MCF 10A (cell line): ENCODE data around the gene CDH15. TPM values are rescaled to one million over a fixed set of nuclear protein-coding genes. Genes with fewer than 3 reads are reported as not detected.

Experiments used
- BruUV-seq: library from RNA; stranded (reverse); fragments of 400-500 nt; replicated peaks from 2 replicates; lab custom pipeline; 2021; lab: Mats Ljungman, UMichigan
- CTCF ChIA-PET: fragments of 300-600 bp; sonication (Branson Sonifier 250); formaldehyde crosslinking; extraction: SDS; loops from one replicate; lab custom pipeline; 2021; ENCODE audit warnings: antibody characterized with exemption, inconsistent platforms; lab: Yijun Ruan, JAX
- POLR2A ChIA-PET: fragments of 300-600, 350-650 bp; sonication (Branson Sonifier 250); formaldehyde crosslinking; extraction: SDS; loops from one replicate; lab custom pipeline; 2020; ENCODE audit warnings: antibody characterized with exemption, inconsistent platforms; lab: Yijun Ruan, JAX
- DNase-seq: peaks from one replicate; pipeline ENCODE4 v3.0.0-alpha.2; 2018; ENCODE audit not compliant: unreplicated experiment
- H3K27ac Mint-ChIP-seq: one replicate; pipeline ENCODE4 v1.8.0; 2022; ENCODE audit warnings: mild to moderate bottlenecking, low read depth, mixed read lengths; ENCODE audit not compliant: unreplicated experiment
- H3K27me3 Mint-ChIP-seq: one replicate; pipeline ENCODE4 v1.8.0; 2022; ENCODE audit warnings: mixed read lengths; ENCODE audit not compliant: insufficient read depth, unreplicated experiment
- H3K36me3 Mint-ChIP-seq: one replicate; pipeline ENCODE4 v1.8.0; 2022; ENCODE audit warnings: mild to moderate bottlenecking, moderate library complexity, mixed read lengths; ENCODE audit not compliant: insufficient read depth, unreplicated experiment
- H3K4me1 Mint-ChIP-seq: one replicate; pipeline ENCODE4 v1.8.0; 2022; ENCODE audit warnings: mixed read lengths; ENCODE audit not compliant: insufficient read depth, unreplicated experiment
- H3K4me3 Mint-ChIP-seq: one replicate; pipeline ENCODE4 v1.8.0; 2022; ENCODE audit warnings: mild to moderate bottlenecking, moderate library complexity, mixed read lengths; ENCODE audit not compliant: unreplicated experiment
- H3K9me3 Mint-ChIP-seq: one replicate; pipeline ENCODE4 v1.8.0; 2022; ENCODE audit warnings: mixed read lengths; ENCODE audit not compliant: unreplicated experiment
- intact Hi-C: fragments of 100-400 bp; cut with micrococcal nuclease; formaldehyde crosslinking; loops from 2 replicates; pipeline ENCODE4 v1.14.1; 2022
- total RNA-seq: library from RNA; stranded (reverse); gene quantifications from 2 replicates; pipeline ENCODE4 v1.2.3, GENCODE V29; 2022
- TF ChIP-seq, protein P1 (sequence below): fragments of 200-600 bp; IDR thresholded peaks from one replicate; pipeline ENCODE4 v1.8.0; 2022; ENCODE audit warnings: antibody characterized with exemption, mild to moderate bottlenecking; ENCODE audit not compliant: unreplicated experiment

CDH15 gene
- total RNA-seq, 1 experiment from 2014 or later = not detected

DNA sequence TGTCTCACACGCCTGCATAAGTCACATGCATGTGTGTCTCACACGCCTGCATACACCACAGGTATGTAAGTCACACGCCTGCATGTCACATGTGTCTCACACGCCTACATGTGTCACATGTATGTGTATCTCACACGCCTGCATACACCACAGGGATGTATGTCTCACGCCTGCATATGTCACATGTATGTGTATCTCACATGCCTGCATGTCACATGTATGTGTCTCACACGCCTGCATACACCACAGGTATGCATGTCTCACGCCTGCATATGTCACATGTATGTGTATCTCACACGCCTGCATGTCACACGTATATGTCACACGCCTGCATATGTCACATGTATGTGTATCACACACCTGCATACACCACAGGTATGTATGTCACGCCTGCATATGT is 13.8 kb upstream of the CDH15 start:
- ChIA-PET POLR2A (no interaction called here), CTCF (no interaction called here)
- H3K9me3 Mint-ChIP-seq = no peaks in the 10 kb centered on the region
- H3K4me1 Mint-ChIP-seq = no peaks in the 10 kb centered on the region
- no peak for DNase-seq
- TF ChIP-seq, protein P1, sequence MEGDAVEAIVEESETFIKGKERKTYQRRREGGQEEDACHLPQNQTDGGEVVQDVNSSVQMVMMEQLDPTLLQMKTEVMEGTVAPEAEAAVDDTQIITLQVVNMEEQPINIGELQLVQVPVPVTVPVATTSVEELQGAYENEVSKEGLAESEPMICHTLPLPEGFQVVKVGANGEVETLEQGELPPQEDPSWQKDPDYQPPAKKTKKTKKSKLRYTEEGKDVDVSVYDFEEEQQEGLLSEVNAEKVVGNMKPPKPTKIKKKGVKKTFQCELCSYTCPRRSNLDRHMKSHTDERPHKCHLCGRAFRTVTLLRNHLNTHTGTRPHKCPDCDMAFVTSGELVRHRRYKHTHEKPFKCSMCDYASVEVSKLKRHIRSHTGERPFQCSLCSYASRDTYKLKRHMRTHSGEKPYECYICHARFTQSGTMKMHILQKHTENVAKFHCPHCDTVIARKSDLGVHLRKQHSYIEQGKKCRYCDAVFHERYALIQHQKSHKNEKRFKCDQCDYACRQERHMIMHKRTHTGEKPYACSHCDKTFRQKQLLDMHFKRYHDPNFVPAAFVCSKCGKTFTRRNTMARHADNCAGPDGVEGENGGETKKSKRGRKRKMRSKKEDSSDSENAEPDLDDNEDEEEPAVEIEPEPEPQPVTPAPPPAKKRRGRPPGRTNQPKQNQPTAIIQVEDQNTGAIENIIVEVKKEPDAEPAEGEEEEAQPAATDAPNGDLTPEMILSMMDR = no peak
- H3K27me3 Mint-ChIP-seq = no peaks in the 10 kb centered on the region
- BruUV-seq = no TSS peak
- no peak overlapping the region for H3K4me3 Mint-ChIP-seq
- H3K27ac Mint-ChIP-seq = no peak overlapping the region
- intact Hi-C loops = no loop called here
- peaks cover 17% of the 10 kb centered on the region for H3K36me3 Mint-ChIP-seq

DNA sequence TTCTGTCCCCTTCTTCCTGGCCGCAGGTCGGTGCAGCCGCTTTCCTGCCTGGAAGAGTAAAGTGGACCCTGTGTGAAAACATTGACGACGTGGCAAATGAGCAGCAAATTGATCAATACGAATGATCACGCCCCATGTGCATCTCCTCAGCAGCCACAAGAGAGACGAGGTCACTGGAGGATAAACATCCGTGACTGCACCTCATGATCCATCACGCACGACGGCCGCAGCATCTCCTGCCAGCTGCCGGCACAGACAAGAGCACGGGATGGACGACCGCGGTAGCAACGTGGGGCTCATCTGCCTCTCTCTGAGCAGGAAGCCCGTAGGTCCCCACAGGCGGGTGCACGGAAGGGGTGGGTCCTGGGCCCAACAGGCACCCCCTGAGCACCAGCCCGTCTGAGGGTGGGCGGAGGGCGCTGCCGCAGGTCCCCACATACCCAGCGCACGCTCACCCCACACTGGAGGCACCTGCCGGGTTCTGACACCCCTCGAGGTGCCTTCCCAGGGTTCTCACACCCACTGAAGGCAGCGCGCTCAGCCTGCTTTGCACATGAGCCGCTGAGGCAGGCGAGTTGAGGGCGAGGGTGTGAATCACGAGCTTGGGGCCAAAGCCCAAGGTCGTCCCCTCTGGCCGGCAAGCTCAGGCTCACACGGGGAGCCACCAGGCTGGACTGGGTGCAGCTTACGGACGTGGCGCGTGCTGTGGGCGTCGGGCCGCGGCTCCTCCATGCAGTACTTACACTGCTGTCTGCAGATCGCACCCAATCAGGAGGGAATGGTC is 12.3 kb upstream of the CDH15 start:
- CTCF ChIA-PET = no interaction called here
- no peak for DNase-seq
- TF ChIP-seq, protein P1 = no peak
- Mint-ChIP-seq H3K9me3 (no peaks in the 10 kb centered on the region), H3K4me3 (no peak overlapping the region), H3K27me3 (no peaks in the 10 kb centered on the region), H3K4me1 (peaks cover 5% of the 10 kb centered on the region), H3K27ac (no peak overlapping the region), H3K36me3 (peaks cover 9% of the 10 kb centered on the region)
- intact Hi-C loops = no loop called here
- POLR2A ChIA-PET = no interaction called here
- BruUV-seq = no TSS peak

DNA sequence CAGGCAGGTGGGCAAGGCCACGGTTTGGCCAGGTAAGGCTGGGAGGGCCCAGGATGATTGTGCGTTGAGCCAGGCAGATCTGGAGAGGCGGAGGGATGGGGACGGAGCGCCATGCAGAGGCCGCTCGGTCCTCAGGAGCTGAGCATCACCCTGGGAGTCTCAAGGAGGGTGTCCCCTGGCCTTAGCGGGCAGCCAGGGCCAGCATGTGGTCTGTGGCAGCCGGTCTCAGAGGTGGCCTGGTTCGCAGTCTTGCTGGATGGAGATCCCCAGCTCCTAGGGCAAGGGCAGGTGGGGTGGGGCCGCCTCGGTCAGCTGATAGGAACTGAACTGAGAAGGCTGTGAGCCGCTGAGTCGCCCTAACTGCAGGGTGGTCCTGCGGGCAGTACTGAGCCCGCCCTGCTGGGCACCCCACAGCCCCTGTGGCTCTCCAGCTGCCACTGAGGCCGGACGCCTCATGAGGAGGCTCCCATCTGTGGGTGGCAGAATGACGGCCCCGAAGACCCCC is 11.6 kb upstream of the CDH15 start:
- no peaks in the 10 kb centered on the region for H3K9me3 Mint-ChIP-seq
- TF ChIP-seq, protein P1 = no peak
- no peak for DNase-seq
- peaks cover 7% of the 10 kb centered on the region for H3K4me1 Mint-ChIP-seq
- CTCF ChIA-PET = no interaction called here
- no peak overlapping the region for H3K27ac Mint-ChIP-seq
- no TSS peak for BruUV-seq
- H3K27me3 Mint-ChIP-seq = no peaks in the 10 kb centered on the region
- peaks cover 9% of the 10 kb centered on the region for H3K36me3 Mint-ChIP-seq
- POLR2A ChIA-PET = no interaction called here
- intact Hi-C loops = no loop called here
- no peak overlapping the region for H3K4me3 Mint-ChIP-seq

DNA sequence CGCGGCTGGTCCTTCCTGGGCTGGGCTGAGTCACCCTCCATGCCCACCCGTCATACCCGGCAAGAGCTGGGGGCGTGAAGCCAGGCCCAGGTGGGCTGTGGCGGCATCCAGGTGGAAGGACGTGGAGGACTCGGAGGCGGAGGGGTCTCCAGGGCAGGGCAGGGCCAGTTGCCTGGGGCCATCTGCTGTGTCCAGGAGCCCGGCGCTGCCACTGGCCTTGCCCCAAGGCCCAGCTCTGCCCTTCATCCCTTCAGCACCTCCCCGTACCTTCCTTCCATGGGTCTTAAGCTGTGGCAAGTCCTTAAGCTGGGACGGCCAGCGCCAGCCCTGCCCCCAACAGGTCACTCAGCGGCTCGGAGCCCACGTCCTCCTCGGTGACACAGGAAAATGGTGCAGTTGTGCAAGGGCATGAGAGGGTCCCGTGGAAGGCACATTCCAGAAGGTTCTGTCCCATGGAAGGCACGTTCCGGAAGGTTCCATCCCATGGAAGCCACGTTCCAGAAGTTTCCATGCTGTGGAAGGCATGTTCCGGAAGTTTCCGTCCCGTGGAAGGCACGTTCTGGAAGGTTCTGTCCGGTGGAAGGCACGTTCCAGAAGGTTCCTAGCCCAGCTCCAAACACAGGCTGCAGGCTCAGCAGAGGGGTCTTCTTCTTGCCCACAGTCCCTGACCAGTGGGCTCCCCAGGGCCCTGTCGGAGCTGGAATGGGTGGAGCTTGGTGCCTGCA is 10.4 kb upstream of the CDH15 start:
- TF ChIP-seq, protein P1 = no peak
- Mint-ChIP-seq H3K4me3 (no peak overlapping the region), H3K4me1 (peaks cover 7% of the 10 kb centered on the region), H3K27me3 (no peaks in the 10 kb centered on the region), H3K9me3 (no peaks in the 10 kb centered on the region), H3K27ac (no peak overlapping the region), H3K36me3 (no peaks in the 10 kb centered on the region)
- intact Hi-C loops = no loop called here
- no TSS peak for BruUV-seq
- no peak for DNase-seq
- CTCF ChIA-PET = no interaction called here
- POLR2A ChIA-PET = interaction anchor here (0.8 kb wide), 1 partner anchor 11 kb away, joined by 4 read pairs; no protein-coding TSS in a partner anchor
